Urinary bladder (tissue), 2 donors: ENCODE results near the gene XPO1. TPM values are rescaled to one million over a fixed set of nuclear protein-coding genes. Genes with fewer than 3 reads are reported as not detected.

Experiments
- polyA plus RNA-seq: library from polyadenylated mRNA; stranded (reverse); fragments of 200-250 nt; gene quantifications from one replicate; pipeline ENCODE4 v1.2.3, GENCODE V29; 2013
- total RNA-seq: library from RNA; depleted of rRNA; stranded (reverse); fragments of >200 nt; gene quantifications from one replicate; pipeline ENCODE4 v1.2.3, GENCODE V29; 2014
- donor health status: healthy.

The XPO1 gene
- total and polyA plus RNA-seq, 2 donors, result 67.0 to 550 TPM

Other genes with a start within 250 kb of the XPO1 start
- gene USP34, start 67.3 kb downstream of the XPO1 start, total RNA-seq, result 294 TPM
- gene USP34, start 67.3 kb downstream of the XPO1 start, polyA plus RNA-seq, result 48.2 TPM